Vagina (tissue), 2 donors: ENCODE measurements around the gene GNG3.

Source experiments
- CTCF ChIP-seq, 3 experiments: fragments of 450-650 bp in 2 of 3; fragments of 200-600 bp in 1 of 3; sonication (generic) in 1 of 3; IDR thresholded peaks; one replicate each; pipeline ENCODE4 v1.5.1; 2017 to 2019; ENCODE audit warnings: antibody characterized with exemption in 3 of 3, mild to moderate bottlenecking in 2 of 3, moderate library complexity in 2 of 3
- POLR2A ChIP-seq, 2 donors: fragments of 450-650 bp; IDR thresholded peaks; one replicate each; pipeline ENCODE4 v1.6.1; 2017; ENCODE audit warnings: antibody characterized with exemption in 2 of 2, mild to moderate bottlenecking in 2 of 2, moderate library complexity in 2 of 2
- POLR2AphosphoS5 ChIP-seq, 2 donors: sonication (generic); formaldehyde crosslinking; IDR thresholded peaks; one replicate each; pipeline ENCODE4 v1.9.0; 2017; ENCODE audit warnings: antibody characterized with exemption in 2 of 2, mild to moderate bottlenecking in 2 of 2, low read depth in 1 of 2; ENCODE audit not compliant: insufficient read depth in 1 of 2

- no peak for TF ChIP-seq POLR2A (IDR thresholded peaks at IDR 0.05)
- TF ChIP-seq CTCF (IDR thresholded peaks at IDR 0.05) = no peak
- no peak for TF ChIP-seq POLR2AphosphoS5 (IDR thresholded peaks at IDR 0.05; ENCODE audit: insufficient read depth in 1 of 2, low read depth in 1 of 2)
These were observed 18.2 kb downstream of the GNG3 start for GRCh38 chr11:62725646-62726045.
